Measurements from ENCODE around the gene ARHGEF37.
"Not testable (repeated sequence)": the region's sequence is repeated elsewhere in the genome, so short reads cannot be mapped to it uniquely, and the experiment has no call there.

ARHGEF37 gene

DNA sequence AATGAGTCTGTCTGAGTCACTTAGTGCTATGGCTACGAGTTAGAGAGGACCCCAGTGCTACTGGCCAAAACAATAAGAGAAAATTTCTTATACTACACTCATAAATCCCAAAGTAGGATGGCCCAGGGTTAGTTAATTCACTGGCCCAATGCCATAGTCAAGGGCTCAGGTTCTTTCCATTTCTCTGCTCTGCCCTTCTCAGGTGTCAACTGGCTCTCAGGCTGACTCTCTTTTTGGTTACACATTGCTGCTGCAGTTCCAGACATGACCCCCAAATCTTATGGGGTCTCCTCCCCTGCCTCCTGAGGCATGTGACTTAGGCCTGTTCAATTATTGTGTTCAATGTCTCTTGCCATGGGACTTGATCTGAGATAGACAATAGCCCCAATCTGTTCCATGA is 70.4 kb downstream of the ARHGEF37 start:
- DNase-seq: no peak

DNA sequence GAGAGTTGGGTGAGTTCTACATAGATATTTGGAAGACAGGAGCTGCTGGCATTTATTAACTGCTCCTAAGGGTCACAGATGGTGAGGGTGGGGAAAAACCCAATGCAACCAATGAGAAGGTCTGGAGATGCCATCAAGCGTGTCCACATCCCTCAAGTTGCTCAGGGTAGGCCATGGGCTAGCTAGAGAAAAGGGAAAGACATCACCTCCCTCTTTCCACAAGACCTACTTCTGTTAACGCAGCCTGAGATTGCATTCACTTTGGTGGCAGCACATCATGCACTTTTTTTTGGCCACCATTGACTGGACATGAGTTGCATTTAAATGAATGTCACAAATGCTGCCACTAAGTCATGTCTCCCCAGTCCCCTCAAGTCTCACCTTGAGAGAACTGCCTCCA is 71.4 kb downstream of the ARHGEF37 start:
- no peak for DNase-seq

DNA sequence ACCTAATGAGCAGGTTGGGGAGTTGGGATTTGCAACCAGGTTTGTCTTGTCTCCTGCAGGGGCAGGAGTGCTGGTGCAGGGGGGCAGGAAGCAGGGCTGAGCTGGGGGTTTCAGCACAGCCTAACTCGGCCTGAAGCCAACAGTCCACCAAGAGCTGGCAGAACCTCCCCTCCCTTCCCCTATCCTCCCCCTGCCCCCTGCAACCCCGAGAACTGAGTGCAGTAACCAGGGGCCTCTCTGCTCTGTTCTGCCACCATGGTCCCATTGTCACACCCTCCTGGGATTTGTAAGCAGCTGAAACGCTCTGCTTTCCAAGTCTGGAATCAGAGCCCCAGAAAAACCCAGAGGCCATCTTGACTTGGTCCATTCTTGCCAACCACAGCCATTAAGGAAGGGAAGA is 72.9 kb downstream of the ARHGEF37 start:
- DNase-seq: no peak

DNA sequence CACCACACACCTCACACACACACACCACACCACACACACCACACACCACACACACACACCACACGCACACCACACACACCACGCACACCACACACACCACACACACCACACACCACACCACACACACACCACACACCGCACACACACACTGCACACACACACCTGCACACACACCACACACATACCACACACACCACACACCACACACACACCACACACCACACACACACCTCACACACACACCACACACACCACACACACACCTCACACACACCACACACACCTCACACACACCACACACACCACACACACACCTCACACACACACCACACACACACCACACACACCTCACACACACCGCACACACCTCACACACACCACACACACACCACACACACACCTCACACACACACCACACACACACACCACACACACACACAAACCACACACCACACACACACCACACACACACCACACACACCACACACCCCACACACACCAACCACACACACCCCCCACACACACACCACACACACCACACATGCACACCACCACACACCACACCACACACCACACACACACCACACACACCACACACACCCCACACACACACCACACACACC is 73.7 kb downstream of the ARHGEF37 start:
- DNase-seq: no peak

DNA sequence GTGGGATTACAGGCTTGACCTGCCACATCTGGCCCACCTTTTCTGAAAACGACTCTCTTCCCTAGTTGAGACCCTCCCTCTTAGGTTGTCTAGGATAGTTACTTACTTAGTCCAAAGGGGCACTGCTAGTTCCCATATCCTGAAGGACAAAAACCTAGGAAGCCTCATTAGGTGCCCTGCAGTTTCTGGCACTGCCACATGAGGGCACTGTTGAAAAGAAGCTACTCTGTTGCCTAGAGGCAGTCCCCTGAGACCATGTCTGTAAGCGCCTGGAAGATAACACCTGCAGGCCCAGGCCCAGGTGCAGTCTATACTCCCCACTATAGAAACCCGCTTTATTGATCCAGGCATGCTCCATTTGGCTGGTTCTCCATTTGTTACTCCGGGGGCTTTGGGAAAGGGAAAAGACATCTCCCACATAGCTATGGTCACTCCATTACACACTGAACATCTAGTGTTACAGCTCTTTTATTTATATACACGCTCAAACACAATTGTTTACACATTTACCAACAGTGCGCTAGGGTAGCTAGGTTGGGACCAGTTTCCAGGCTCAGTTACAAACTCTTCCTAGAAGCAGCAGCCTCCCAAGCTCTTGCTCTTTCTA is 75.4 kb downstream of the ARHGEF37 start:
- peak; percentile 42 to 61 for DNase-seq

DNA sequence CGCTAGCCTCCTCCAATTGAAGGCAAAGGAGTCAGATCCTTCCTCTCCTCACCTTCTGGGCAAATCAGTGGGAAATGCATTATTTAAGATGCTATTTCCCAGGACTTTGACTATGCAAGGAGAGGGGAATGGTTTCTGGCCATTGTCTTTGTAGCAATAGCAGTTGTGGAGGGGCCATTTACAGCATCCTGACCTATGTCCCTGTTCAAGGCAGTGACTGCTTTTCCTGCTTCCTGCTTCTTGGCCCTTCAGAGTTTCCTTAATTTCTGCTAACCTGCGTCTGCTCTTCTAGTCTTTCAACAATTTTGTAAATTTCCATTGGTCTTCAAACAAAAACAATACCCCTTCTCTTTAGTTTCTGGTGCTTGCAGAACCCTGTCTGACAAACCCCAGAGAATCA is 76.0 kb downstream of the ARHGEF37 start:
- no peak for DNase-seq

DNA sequence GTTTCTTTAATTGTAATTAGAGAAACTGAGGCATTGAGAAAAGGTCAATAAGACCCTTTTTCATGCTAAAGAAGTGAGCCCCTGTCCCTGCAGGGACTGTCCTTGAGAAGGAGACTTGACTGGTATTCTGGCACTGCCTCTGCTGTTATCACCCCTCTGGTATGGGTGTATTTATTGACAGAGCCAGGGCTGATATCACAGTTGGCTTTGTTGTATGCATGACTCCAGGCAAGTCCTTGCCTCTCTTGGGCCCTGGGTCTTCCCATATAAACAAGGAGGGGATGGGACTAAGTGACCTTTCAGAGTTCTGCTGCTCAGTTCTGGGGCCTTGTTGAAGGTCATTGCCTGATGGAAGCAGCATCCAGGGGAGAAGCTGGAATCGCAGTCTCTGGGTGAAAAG is 77.0 kb downstream of the ARHGEF37 start:
- DNase-seq: no peak

DNA sequence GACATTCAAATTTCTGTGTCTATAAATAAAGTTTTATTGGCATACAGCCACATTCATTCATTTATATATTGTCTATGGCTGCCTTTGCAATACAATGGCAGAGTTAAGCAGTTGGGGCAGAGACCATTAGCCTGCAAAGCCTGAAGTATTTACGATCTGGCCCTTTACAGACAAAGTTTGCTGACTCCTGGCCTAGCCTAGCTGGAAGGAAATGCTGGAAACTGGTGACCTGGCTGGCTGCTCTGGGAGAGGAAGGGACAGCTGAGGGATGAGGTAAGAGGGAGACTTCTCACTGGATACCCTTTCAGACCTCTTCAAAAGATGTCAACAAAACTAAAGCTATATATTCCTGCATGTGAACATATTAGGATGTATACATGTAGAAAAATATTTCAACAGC is 82.8 kb downstream of the ARHGEF37 start:
- DNase-seq: no peak

DNA sequence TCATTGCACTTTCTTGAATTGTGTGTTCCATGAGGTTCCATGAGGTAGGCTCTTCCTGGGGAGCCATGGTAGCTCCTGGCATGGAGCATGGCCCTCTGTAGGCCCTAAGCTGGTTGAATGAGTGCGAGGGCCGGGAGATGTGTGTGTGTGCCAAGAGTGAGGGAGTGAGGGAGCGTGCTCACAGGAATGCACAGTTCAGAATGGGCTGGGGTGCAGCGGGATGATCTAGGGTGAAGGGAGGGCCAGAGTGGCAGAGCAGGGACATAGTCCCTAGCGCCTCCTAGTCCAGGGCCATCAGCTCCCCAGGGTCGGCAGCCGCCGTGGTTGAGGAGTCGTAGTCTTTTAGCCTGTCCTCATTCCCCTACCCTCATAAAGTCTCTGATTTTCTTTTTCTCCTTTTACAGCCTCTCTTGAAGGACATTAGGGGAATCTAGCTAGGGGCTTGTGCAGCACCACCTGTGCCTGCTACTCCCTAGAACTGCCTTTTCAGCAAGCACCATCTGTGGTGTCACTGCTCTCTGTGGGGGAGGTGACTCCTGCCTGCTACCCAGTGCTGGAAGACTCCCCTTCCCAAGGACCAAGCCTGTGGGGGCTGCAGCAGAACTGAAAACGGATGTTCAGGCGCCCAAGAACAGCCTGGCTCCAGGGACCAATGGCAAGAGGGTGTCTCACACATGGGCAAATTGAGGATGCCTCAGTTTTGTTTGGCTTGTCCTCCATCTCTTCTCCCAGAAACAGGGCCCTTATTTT is 83.5 kb downstream of the ARHGEF37 start:
- DNase-seq: no peak

DNA sequence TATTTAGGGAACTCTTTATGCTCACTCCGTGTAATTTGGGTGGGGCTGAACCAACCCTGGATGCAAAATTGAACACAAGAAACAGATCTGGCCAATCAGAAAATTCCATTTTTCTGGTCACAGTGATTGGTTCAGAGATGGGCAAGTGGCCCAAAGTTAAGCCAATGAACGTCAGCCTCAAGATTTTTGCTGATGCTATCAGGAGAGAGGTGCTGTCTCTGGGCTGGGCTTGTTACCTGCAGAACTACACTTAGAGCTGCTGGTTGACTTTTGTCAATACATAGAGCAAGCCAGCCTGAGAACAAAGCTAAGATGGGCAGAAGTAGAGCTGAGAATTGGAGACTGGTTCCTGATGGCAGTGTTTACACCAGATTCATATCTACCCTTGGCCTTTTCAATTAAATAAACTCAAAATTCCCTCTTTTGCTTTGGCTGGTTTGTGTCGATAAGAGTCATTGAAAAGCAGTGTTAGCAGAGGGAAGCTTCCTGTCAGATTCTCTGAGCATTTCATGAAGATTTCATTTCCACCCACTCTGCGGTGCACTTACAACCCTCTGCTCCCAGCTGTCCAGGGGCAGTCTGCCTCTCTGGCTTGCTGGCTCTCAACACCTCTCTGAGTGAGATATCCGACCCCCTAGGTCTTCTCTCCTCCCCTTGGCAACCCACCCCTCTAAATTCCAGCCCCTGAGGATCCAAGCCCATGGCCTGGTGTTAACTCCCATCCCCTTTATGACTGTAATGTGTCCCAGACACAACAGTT is 84.3 kb downstream of the ARHGEF37 start:
- DNase-seq: no peak

DNA sequence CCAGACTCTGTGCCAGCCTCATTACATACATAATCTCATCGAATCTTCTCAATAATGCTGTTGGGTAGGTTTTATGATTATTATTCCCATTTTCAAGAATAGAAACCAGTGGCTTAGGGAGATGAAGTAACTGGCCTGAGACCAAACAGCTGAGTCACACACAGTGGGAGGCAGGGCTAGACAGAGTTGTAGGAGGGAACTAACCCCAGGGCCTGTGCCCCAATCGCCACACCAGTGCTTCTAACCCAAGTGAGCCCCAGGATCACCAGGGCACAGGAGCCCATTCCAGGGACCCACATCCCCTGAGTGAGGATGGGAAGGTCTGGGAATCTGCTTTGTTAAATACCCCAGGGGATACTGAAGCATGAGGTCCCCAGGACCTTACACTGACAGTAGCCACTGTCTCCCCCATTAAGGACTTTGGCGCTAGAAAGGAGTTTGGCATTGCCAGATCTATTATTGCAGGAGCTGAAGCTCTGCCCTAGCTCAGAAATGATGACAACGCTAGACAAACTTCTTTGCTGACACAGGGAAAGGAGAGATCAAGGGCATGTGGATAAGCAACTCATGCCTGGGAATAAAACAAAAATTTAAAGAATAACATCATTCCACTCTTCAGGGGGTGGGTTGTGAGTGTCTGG is 85.0 kb downstream of the ARHGEF37 start:
- peak; percentile 17 to 31 for DNase-seq

DNA sequence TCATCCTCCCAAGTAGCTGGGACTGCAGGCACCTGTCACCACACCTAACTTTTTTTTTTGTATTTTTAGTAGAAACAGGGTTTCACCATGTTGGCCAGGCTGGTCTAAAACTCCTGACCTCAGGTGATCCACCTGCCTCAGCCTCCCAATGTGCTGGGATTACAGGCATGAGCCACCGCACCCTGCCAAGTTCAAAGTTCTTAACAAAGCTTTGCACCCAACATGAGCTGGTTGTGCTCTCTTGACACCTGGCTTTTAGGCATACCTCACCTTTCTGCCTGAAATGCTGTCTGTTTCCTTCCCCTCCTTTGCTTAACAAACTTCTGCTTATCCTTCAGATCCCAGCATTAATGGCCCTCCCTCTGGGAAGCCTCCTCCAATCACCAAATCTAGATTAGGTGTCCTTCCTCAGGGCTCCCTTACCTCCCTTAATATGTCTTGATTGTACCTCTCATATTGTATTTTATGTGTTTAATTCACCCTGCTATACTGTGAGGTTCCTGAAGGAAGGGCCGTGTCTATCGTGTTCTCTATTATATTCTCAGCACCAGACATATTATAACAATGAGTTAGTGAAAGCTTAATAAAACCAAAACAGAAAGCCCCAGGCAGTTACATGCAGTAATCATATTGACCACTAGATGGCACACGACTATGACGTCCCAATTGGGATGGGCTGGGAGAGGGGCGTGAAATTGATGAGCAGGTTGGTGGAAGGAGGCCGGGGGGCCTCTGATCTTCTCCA is 86.0 kb downstream of the ARHGEF37 start:
- peak; percentile 33 to 50 for DNase-seq

DNA sequence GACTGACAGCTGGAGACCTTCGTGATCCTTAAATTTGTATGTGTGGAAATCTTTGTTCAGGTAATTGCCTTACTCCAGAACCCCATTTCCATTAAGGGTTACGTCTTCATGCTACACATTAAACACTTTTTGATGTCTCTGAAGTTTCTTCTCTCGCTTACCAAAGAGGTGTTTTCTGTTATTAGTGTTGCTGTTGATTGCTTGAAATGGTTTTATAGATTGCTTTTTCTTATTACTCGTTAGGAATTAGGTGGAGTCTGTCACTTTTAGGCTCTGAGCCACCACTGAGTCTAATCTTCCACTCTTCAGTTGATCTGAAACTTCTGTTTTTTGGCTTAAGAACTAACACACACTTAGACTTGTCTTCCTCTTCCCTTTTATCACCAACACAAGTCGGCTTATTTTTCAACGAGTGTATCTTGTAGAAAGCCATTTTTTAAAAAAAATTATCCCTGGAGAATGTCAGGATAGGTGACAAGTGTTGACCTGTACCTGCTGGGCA is 86.6 kb downstream of the ARHGEF37 start:
- no peak for DNase-seq

DNA sequence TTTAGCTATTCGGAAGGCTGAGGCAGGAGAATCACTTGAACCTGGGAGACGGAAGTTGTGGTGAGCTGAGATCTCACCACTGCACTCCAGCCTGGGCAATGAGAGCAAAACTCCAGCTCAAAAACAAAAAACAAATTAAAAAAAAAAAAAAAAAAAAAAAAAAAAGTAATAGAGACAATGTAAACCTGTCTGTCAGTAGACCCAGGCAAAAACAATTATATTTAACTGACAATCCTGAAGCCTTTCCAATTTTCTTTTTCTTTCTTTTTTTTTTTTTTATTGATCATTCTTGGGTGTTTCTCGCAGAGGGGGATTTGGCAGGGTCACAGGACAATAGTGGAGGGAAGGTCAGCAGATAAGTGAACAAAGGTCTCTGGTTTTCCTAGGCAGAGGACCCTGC is 88.0 kb downstream of the ARHGEF37 start:
- DNase-seq: not testable (repeated sequence)

DNA sequence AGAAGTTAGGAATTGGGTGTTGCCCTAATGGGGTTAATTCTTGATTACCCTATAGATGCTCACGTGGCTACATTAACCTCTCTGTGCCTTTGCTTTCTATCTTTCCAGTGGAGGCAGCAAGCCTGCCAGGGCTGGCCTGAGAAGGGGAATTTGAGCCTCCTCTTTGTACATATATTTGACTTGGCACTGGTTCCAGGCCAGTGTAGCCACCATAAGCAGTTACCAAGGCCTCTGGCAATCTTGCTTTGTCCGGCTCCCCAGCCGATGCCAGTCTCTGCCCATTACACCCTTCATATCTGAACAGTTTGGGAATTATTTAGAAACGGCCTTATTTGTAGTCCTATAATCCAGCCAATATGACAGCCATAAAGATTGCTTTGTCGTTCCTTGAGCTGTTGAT is 90.2 kb downstream of the ARHGEF37 start:
- no peak for DNase-seq

DNA sequence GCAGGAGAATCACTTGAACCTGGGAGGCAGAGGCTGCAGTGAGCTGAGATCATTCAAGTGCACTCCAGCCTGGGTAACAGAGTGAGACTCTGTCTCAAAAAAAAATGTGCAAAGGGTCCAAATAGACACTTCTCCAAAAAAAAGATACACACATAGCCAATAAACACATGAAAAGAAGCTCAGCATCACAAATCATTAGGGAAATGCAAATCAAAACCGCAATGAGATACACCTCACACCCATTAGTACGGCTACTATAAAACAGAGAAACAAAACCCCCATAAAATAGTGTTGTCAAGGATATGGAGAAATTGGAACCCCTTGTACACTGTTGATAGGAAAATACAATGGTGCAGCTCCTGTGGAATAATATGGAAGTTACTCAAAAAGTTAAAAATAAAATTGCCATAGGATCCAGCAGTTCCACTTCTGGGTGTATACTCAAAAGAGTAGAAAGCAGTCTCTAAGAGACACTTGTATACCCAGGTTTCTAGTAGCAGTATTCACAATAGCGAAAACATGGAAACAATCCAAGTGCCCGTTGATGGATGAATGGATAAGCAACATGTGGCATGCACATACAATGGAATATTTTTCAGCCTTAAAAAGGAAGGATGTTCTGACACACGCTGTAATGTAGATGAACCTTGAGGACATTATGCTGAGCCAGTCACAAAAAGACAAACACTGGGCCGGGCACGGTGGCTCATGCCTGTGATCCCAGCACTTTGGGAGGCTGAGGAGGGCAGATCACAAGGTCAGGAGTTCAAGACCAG is 91.6 kb downstream of the ARHGEF37 start:
- no peak for DNase-seq

DNA sequence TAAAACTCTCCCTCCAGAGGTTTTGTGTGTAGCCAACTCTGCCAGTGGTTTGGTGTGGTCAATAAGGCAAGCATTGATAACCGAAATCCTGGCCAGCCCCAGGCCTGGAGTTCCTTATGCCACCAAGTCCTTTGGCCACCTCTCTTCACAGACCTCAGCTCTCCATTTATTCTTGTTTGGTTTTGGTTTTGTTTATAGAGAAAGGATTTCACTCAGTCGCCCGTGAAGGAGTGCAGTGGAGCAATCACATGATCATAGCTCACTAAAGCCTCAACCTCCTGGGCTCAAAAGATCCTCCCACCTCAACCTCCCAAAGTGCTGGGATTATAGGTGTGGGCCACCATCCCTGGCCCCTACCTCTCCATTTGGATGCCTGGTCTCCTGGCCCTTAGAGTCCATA is 93.4 kb downstream of the ARHGEF37 start:
- no peak for DNase-seq

DNA sequence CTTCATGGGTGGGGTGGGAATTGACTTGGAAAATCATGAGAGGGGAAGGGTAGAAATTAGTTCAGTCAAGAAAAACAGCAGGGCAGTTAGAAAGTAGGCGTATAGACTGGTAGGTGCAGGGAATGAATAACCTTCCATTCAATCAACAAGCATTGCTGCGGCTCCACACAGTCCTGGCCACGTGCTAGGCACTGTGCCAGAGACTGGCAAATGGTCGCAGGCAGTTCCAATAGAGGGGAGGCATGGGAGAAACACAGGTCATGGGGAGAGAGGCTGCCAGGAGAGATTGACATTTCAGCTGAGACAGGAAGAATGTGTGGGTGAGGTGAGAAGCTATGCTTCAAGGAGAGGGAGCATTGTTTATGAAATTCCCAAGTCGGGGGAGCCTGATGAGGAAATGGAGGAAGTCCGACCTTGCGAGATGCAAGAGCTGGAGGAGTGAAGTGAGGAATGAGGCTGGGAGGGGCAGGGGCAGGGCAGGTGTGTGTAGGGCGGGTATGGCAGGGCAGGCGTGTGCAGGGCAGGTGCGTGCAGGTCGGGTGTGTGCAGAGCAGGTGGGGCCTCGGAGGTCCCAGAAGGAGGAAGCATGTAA is 94.4 kb downstream of the ARHGEF37 start:
- no peak for DNase-seq

DNA sequence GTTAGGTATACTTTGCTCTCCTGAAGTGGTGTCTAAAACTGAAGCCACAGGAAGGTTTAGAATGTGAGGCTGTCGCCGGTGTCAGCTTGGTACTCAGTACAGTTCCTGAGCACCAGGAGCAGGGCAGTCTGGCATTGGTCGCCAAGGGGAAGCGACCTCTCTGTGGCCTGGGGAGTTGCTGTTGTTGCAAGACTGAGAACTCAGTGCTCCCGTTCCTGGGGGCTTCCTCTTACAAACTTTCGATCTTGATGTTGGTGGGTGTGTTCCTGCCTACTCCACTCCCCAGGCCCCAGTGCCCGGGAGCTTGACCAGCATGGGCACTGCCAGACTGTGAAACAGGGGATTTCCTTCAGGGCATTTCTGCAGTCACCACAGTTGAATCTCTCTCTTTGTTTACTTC is 96.4 kb downstream of the ARHGEF37 start:
- DNase-seq: no peak

DNA sequence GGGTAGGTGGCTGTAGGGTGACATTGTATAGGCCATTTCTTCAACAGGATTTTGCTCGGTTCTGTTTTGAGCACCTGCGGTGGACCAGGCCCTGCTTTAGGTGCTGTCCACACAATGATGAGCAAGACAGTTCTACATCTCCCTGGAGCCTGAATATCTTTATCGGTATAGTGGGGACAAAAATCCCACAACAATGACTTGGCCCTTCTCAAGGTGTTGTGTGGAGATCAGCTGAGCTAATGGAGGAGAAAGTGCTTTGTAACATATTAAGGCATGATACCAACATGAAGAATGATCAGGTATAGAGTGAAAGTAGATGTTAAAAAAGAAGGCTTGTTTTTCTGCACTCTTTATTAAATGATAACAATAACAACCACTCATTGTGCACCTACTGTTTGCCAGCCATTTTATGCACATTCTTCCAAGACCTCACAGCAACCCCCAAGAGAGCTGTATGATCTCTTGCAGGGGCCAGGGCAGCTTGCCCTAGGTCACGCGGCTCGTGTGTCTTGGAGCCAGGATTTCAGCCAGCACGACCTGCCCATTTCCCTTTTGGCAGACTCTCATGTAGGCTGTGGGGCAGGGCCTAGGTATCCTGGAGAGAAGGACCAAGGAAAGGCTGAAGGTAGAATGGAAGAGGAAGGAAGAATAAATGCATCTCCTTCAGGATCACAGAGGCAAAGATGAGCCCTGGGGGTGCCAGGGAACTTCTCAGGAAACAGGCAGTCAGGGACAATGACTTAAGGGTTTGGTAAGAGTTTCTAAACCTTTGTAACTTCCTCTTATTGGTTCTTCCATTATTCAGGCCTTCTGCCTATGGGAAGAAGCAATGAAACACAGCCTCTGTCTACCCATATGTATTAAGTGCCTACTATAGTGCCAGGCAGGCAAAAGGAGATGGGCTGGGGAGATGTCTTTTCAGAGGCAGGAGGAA is 98.8 kb downstream of the ARHGEF37 start:
- peak; percentile 92 to 94 for DNase-seq
